MV-4-11 (cell line): Measurements from ENCODE around the gene ELP4.

Experiments used
- DNase-seq: peaks from one replicate; lab custom pipeline; 2025; lab: John Stamatoyannopoulos, UW

Gene ELP4

DNA sequence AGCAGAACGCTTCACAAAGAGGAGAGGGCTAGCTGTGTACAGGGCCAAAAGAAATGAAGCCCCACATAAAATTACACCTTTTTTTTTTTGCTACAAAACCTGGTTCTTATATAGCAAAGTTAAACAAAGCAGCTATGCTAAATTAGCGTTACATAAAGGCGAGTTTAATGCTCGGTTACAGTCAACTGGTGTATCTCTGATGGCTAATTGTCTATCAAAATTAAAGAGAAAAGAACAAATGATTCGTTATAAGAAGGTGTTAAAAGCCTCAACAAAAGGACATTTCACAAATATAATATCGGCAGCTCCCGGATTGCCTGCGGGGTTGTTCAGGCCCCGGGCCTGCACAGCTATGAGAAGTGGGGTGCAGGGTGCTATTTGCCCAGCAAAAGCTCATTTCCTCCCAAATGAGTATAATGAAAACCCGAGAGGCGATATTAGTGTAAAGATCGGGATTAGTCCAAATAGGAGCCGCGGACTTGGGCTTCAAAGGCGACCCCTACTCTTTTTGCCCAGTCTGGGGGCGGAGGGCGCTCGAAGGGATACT lies 314.8 kb downstream of the ELP4 start:
- DNase-seq, result no peak

DNA sequence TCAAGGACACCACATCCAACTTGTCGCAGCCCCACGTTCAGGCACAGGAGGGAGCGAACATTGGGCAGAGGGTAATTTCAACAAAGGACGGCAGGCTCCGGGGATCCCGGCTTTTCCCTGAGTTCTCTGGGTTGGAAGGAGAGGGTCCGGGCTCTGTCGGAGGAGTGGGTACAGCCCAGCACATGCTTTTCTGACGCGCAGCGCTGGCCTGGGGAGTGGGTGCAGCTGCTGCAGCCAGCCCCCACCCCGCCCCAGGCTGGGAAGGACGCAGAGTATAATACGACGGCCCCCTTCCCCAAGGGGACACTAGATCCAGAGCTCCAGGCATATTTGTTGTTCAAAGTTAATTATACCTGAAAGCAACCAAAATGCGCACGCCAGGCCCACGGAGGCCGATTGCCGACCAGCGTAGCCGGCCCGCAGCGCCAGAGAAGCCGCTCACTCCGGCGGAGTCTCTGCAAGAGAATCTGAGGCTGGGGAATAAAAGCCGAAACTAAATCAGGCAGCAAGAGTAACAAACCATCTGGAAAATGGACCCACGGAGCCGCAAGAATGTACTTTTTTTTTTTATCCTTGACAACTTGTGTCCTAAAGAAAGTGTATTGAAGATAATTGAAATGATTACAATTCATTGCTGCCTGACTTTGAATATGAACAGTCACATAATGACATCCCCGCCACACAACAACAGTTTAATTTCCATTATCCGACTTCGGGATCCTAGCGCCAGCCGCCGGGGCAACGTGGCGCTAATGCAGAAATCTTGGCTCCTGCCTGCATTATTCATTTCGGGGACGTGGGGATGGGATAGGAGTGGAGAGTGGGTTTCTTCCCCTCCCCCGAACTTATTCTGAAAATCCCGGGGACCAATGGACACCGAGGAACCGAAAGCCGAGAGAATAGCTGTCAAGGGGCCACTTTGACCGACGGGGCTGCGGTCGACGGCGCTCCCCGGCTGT lies 315.6 kb downstream of the ELP4 start:
- DNase-seq, result no peak

DNA sequence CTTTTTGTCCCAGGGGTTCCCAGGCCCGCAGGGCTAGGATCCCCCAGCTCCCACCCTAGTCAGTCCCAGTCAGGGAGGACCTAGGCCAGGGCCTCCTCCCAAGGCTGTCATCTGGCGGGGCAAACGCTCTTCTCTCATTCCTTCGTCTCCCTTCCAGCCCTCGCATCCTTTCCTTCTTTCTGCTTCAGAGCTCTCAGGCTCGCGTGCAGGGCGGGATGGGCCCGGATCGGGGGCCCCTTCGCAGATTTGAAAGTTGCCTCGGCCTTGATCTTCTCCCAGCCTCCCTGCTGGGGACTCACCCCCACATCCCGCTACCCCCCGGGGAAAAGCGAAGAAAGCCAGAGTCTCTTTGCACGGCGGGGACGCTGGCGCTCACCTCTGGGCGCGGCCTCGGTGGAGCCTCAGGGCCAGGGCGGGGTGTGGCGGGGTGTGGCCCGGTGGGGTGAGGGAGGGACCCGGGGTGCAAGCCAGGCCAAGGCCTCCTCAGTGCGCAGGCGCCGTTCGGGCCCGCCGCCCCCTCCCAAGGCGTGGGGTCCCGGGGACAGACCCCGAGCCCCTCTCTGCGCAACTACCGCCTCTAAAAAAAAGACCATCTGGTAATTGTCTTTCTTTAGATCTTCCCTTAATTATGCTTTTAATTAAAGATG lies 316.4 kb downstream of the ELP4 start:
- no peak for DNase-seq

DNA sequence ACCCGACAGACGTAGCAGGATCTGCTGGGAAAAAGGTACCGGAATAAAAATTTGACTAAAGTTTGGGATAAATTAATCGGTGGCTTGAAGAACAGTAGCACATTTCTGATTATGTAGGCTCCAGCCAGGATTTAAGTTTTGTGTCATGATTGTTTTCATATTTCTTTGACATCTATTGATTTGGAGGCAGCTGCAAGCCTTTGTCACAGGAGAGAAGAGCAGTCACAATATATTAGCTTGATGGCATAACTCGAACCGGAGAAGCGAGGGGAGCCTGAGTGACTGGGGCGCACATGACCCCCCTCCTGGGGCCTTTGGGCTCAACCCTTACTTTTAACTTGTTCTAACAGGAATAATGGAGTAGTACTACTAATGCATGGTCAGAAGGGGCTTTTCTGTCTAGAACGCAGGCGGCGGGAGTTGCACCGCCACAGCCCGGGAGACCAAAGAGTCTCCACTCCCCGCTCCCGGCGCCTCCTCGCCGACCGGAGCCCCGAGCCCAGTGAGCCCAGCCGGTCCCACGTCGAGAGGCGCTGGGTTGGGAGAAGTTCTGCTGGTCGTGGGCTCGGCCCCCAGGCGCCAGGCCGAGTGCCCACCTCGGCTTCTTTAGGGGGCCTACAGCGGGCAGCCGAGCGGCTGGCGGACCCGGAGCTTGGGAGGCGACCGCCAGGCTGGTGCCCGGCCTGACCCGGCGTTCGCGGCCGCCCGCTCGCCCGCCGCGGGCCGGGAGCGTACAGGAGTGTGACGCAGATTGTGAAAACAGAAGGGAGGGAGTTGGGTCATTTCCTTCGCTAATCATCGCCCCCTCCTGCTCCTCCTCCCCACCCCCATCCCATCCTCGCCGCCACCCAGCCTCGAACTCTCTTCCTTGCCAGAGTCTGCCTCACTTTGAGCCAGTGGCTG lies 317.2 kb downstream of the ELP4 start:
- no peak for DNase-seq

- no peak for DNase-seq
Observed at GRCh38 chr11:31827455-31828206, 318.1 kb downstream of the ELP4 start.

DNA sequence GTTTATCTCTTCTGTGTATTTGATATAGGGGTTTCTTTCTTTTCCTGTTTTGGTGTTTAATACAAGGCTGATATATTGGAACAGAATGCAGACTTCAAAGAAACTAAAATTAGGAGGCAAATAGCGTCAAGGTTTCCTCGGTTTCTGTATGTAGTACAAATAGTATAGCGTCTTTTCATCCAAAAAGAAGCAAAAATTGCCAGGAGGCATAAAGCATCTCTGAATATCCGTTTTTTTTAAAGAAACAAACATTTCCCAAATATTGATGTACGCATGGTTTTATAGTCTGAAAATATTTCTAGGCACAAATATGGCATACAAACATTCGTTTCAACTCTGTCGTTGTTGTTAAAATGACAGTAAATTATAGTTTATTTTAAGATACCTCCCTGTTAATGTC lies 318.6 kb downstream of the ELP4 start:
- DNase-seq, result no peak

- no peak for DNase-seq
Observed at GRCh38 chr11:31830406-31830805, 320.8 kb downstream of the ELP4 start.

DNA sequence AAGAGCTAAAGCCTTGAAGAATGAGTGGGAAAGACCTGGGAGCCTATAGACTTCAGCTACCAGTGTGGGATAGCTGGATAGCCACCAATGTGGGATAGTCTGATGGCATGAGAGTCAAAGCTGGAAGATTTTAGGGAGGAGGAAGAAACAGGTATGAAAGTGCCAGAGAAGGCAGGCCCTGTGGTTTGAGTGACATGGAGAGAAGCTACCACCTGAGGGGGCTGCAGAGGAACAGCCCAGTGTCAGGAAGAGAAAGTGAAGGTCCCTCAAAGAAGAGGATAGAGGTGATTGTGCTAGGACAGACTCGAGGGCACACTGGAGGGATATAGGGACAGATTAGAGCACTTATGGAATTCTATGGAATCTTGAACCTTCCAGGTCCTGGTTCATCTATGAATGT lies 324.7 kb downstream of the ELP4 start:
- no peak for DNase-seq
